Immature natural killer cell (primary cell): ENCODE data around the gene ACSL4. TPM values are rescaled to one million over a fixed set of nuclear protein-coding genes. Genes with fewer than 3 reads are reported as not detected.

Source experiments
- DNase-seq, 3 donors: peaks; one replicate each; pipeline ENCODE4 v3.0.0; 2022; ENCODE audit warnings: mixed read lengths in 1 of 3
- H3K27ac Mint-ChIP-seq, 6 donors: one replicate each; pipeline ENCODE4 v1.8.0; 2020; ENCODE audit warnings: mixed read lengths in 6 of 6, mild to moderate bottlenecking in 5 of 6, inconsistent platforms in 4 of 6, moderate library complexity in 3 of 6
- H3K27me3 Mint-ChIP-seq, 3 donors: one replicate each; pipeline ENCODE4 v1.8.0; 2020 to 2021; ENCODE audit warnings: low read depth in 3 of 3, mild to moderate bottlenecking in 3 of 3, mixed read lengths in 3 of 3, moderate library complexity in 3 of 3, inconsistent platforms in 1 of 3
- H3K36me3 Mint-ChIP-seq, 3 donors: one replicate each; pipeline ENCODE4 v1.8.0; 2020; ENCODE audit warnings: mixed read lengths in 3 of 3, inconsistent platforms in 2 of 3, mild to moderate bottlenecking in 2 of 3
- H3K4me1 Mint-ChIP-seq, 2 donors: one replicate each; pipeline ENCODE4 v1.8.0; 2020; ENCODE audit warnings: inconsistent platforms in 2 of 2, mild to moderate bottlenecking in 2 of 2, mixed read lengths in 2 of 2, moderate library complexity in 1 of 2
- H3K4me3 Mint-ChIP-seq, 5 donors: one replicate each; pipeline ENCODE4 v1.8.0; 2020; ENCODE audit warnings: mild to moderate bottlenecking in 5 of 5, mixed read lengths in 5 of 5, inconsistent platforms in 3 of 5, moderate library complexity in 3 of 5
- H3K9me3 Mint-ChIP-seq, 6 donors: one replicate each; pipeline ENCODE4 v1.8.0; 2020; ENCODE audit warnings: mild to moderate bottlenecking in 6 of 6, mixed read lengths in 6 of 6, inconsistent platforms in 4 of 6, moderate library complexity in 3 of 6
- polyA plus RNA-seq, 3 donors: library from polyadenylated mRNA; unstranded; fragments of 300-500 nt; fragmentation: Illumina TruSeq; gene quantifications; one replicate each; pipeline ENCODE4 v1.2.3, GENCODE V29; 2021

ACSL4 gene
- polyA plus RNA-seq, 3 donors from 2014 or later: 2.6 to 9.5 (median 8.7) TPM

GRCh38 chrX:109714340-109714958, 18.6 kb downstream of the ACSL4 start:
- Mint-ChIP-seq H3K9me3 (no peaks in the 10 kb centered on the region), H3K4me3 (no peak overlapping the region), H3K27me3 (peaks cover 0 to 2% (median 2%) of the 10 kb centered on the region in 3 donors), H3K4me1 (peaks cover 10 to 40% of the 10 kb centered on the region in 2 donors), H3K27ac (no peak overlapping the region), H3K36me3 (no peaks in the 10 kb centered on the region)
- no peak for DNase-seq

- Mint-ChIP-seq H3K27me3 (peaks cover 0 to 2% (median 0%) of the 10 kb centered on the region in 3 donors), H3K9me3 (no peaks in the 10 kb centered on the region), H3K4me3 (no peak overlapping the region), H3K27ac (peak overlapping the region in 3 of 6 donors; percentile 3 to 30 (median 13)), H3K4me1 (peaks cover 35 to 64% of the 10 kb centered on the region in 2 donors), H3K36me3 (no peaks in the 10 kb centered on the region)
- DNase-seq: no peak
Observed at GRCh38 chrX:109710181-109710580, 22.9 kb downstream of the ACSL4 start.

GRCh38 chrX:109709129-109709631, 23.9 kb downstream of the ACSL4 start:
- Mint-ChIP-seq H3K27me3 (peaks cover 0 to 2% (median 0%) of the 10 kb centered on the region in 3 donors), H3K4me1 (peaks cover 40 to 74% of the 10 kb centered on the region in 2 donors), H3K4me3 (peak overlapping the region; percentile 9 to 73 (median 55)), H3K27ac (peak overlapping the region; percentile 47 to 83 (median 67)), H3K36me3 (no peaks in the 10 kb centered on the region), H3K9me3 (no peaks in the 10 kb centered on the region)
- DNase-seq: no peak

- Mint-ChIP-seq H3K4me1 (peaks cover 38 to 71% of the 10 kb centered on the region in 2 donors), H3K9me3 (no peaks in the 10 kb centered on the region), H3K27ac (peak overlapping the region in 3 of 6 donors; percentile 48 to 70 (median 61)), H3K27me3 (peaks cover 0 to 2% (median 2%) of the 10 kb centered on the region in 3 donors), H3K4me3 (peak overlapping the region; percentile 39 to 75 (median 60)), H3K36me3 (no peaks in the 10 kb centered on the region)
- no peak for DNase-seq
Observed at GRCh38 chrX:109707720-109708119, 25.3 kb downstream of the ACSL4 start.

- peak overlapping the region; percentile 39 to 75 (median 60) for H3K4me3 Mint-ChIP-seq
- H3K9me3 Mint-ChIP-seq: no peaks in the 10 kb centered on the region
- H3K27me3 Mint-ChIP-seq: peaks cover 0 to 4% (median 0%) of the 10 kb centered on the region in 3 donors
- H3K4me1 Mint-ChIP-seq: peaks cover 38 to 75% of the 10 kb centered on the region in 2 donors
- peak overlapping the region in 4 of 6 donors; percentile 42 to 70 (median 54) for H3K27ac Mint-ChIP-seq
- no peak for DNase-seq
- H3K36me3 Mint-ChIP-seq: no peaks in the 10 kb centered on the region
Observed at GRCh38 chrX:109707319-109707718, 25.7 kb downstream of the ACSL4 start.

- Mint-ChIP-seq H3K4me1 (peaks cover 31 to 60% of the 10 kb centered on the region in 2 donors), H3K4me3 (no peak overlapping the region), H3K27me3 (peaks cover 0 to 4% (median 2%) of the 10 kb centered on the region in 3 donors), H3K9me3 (no peaks in the 10 kb centered on the region), H3K27ac (no peak overlapping the region), H3K36me3 (no peaks in the 10 kb centered on the region)
- no peak for DNase-seq
Observed at GRCh38 chrX:109704563-109704962, 28.5 kb downstream of the ACSL4 start.

- H3K4me1 Mint-ChIP-seq: peaks cover 6 to 32% of the 10 kb centered on the region in 2 donors
- peak overlapping the region in 2 of 6 donors; percentile 4 to 34 for H3K27ac Mint-ChIP-seq
- no peak for DNase-seq
- no peak overlapping the region for H3K4me3 Mint-ChIP-seq
- H3K36me3 Mint-ChIP-seq: no peaks in the 10 kb centered on the region
- H3K9me3 Mint-ChIP-seq: no peaks in the 10 kb centered on the region
- H3K27me3 Mint-ChIP-seq: peaks cover 0 to 5% (median 2%) of the 10 kb centered on the region in 3 donors
Observed at GRCh38 chrX:109697855-109698254, 35.2 kb downstream of the ACSL4 start.

GRCh38 chrX:109696146-109696740, 36.8 kb downstream of the ACSL4 start:
- DNase-seq: no peak
- Mint-ChIP-seq H3K9me3 (no peaks in the 10 kb centered on the region), H3K4me1 (peaks cover 6 to 23% of the 10 kb centered on the region in 2 donors), H3K27me3 (peaks cover 0 to 3% (median 0%) of the 10 kb centered on the region in 3 donors), H3K27ac (no peak overlapping the region), H3K36me3 (no peaks in the 10 kb centered on the region), H3K4me3 (no peak overlapping the region)

GRCh38 chrX:109695637-109696036, 37.4 kb downstream of the ACSL4 start:
- Mint-ChIP-seq H3K4me1 (peaks cover 6 to 23% of the 10 kb centered on the region in 2 donors), H3K27ac (no peak overlapping the region), H3K27me3 (peaks cover 0 to 3% (median 0%) of the 10 kb centered on the region in 3 donors), H3K9me3 (no peaks in the 10 kb centered on the region), H3K36me3 (no peaks in the 10 kb centered on the region), H3K4me3 (no peak overlapping the region)
- DNase-seq: no peak

- no peak for DNase-seq
- Mint-ChIP-seq H3K27ac (no peak overlapping the region), H3K9me3 (no peaks in the 10 kb centered on the region), H3K4me3 (no peak overlapping the region), H3K36me3 (no peaks in the 10 kb centered on the region), H3K27me3 (peaks cover 0 to 5% (median 0%) of the 10 kb centered on the region in 3 donors), H3K4me1 (peaks cover 0 to 2% of the 10 kb centered on the region in 2 donors)
Observed at GRCh38 chrX:109691752-109692151, 41.3 kb downstream of the ACSL4 start.

- no peak overlapping the region for H3K4me3 Mint-ChIP-seq
- no peaks in the 10 kb centered on the region for H3K4me1 Mint-ChIP-seq
- H3K36me3 Mint-ChIP-seq: no peaks in the 10 kb centered on the region
Observed at GRCh38 chrX:109691277-109691676, 41.8 kb downstream of the ACSL4 start.

GRCh38 chrX:109687903-109688302, 45.2 kb downstream of the ACSL4 start:
- DNase-seq: no peak
- Mint-ChIP-seq H3K9me3 (no peaks in the 10 kb centered on the region), H3K4me3 (no peak overlapping the region), H3K27me3 (peaks cover 0 to 3% (median 0%) of the 10 kb centered on the region in 3 donors), H3K4me1 (peaks cover 0 to 3% of the 10 kb centered on the region in 2 donors), H3K36me3 (no peaks in the 10 kb centered on the region), H3K27ac (no peak overlapping the region)

More at GRCh38 chrX:109691277-109691676, 41.8 kb downstream of the ACSL4 start:
- Mint-ChIP-seq H3K27me3 (peaks cover 0 to 5% (median 0%) of the 10 kb centered on the region in 3 donors), H3K9me3 (no peaks in the 10 kb centered on the region), H3K27ac (no peak overlapping the region)
- no peak for DNase-seq

- Mint-ChIP-seq H3K27me3 (peaks cover 0 to 3% (median 0%) of the 10 kb centered on the region in 3 donors), H3K36me3 (no peaks in the 10 kb centered on the region), H3K4me3 (no peak overlapping the region), H3K27ac (no peak overlapping the region), H3K4me1 (peaks cover 0 to 3% of the 10 kb centered on the region in 2 donors), H3K9me3 (no peaks in the 10 kb centered on the region)
- no peak for DNase-seq
Observed at GRCh38 chrX:109685656-109686078, 47.4 kb downstream of the ACSL4 start.

GRCh38 chrX:109684136-109684535, 48.9 kb downstream of the ACSL4 start:
- no peak overlapping the region for H3K27ac Mint-ChIP-seq
- no peaks in the 10 kb centered on the region for H3K36me3 Mint-ChIP-seq
- no peak overlapping the region for H3K4me3 Mint-ChIP-seq
- H3K9me3 Mint-ChIP-seq: no peaks in the 10 kb centered on the region
- peaks cover 0 to 3% of the 10 kb centered on the region in 2 donors for H3K4me1 Mint-ChIP-seq
- DNase-seq: no peak
- H3K27me3 Mint-ChIP-seq: peaks cover 0 to 3% (median 0%) of the 10 kb centered on the region in 3 donors
